ENCODE measurements around the gene CEP290.
"Not testable (repeated sequence)": the region's sequence is repeated elsewhere in the genome, so short reads cannot be mapped to it uniquely, and the experiment has no call there.

Gene CEP290

GRCh38 chr12:88139711-88140110 lies 2.2 kb downstream of the CEP290 start:
- DNase-seq: not testable (repeated sequence)

DNA sequence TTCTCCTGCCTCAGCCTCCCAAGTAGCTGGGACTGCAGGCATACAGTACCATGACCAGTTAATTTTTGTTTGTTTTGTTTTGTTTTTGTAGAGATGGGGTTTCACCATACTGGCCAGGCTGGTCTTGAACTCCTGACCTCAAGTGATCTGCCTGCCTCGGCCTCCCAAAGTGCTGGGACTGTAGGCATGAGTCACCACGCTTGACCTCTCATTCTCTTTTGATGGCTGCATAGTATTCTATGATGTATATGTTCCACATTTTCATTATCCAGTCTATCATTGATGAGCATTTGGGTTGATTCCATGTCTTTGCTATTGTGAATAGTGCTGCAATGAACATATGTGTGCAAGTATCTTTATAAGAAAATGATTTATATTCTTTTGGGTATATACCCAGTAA lies 8.7 kb downstream of the CEP290 start:
- DNase-seq: not testable (repeated sequence)

- no peak for DNase-seq
Measured at GRCh38 chr12:88132392-88132791, 9.5 kb downstream of the CEP290 start.

GRCh38 chr12:88127855-88128254 lies 14.0 kb downstream of the CEP290 start:
- no peak for DNase-seq

DNA sequence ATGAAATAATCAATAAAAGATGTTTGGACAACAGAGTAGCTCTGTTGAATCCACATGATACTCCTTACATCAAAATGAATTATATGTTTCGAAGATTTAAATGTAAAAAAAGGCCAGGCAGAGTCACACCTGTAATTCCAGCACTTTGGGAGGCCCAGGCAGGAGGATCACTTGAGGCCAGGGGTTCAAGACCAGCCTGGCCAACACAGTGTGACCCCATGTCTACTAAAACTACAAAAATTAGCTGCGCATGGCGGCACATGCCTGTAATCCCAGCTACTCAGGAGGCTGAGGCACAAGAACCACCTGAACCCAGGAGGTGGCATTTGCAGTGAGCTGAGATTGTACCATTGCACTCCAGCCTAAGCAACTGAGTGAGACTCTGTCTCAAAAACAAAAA lies 14.8 kb downstream of the CEP290 start:
- no peak for DNase-seq

GRCh38 chr12:88122666-88123065 lies 19.2 kb downstream of the CEP290 start:
- no peak for DNase-seq

- DNase-seq: no peak
Measured at GRCh38 chr12:88113871-88114270, 28.0 kb downstream of the CEP290 start.

DNA sequence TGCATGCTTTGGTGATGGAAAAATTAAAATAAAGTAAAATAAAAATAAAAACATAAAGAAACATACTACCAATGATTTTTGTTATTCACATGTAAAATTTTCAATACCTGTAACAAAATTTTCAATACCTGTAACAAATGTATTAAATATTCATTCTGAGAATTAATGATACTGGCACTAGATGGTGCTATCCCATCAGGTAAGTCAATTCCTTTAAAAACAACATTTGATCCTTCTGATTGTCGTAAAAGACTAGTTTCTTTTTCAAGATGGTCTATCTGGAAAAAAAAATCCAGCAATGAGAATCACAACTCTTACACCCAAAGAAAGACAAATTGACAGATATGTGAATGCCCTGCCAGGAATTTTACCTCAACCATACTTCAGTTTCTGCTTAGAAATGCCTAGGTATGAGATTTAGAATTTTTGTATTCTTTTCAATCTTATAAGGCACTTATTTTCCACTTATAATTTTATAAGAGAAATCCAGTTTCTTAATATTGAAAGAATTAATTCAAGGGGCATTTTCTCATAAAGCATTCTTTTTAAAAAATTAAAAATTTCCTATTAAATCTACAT lies 30.7 kb downstream of the CEP290 start:
- no peak for DNase-seq

DNA sequence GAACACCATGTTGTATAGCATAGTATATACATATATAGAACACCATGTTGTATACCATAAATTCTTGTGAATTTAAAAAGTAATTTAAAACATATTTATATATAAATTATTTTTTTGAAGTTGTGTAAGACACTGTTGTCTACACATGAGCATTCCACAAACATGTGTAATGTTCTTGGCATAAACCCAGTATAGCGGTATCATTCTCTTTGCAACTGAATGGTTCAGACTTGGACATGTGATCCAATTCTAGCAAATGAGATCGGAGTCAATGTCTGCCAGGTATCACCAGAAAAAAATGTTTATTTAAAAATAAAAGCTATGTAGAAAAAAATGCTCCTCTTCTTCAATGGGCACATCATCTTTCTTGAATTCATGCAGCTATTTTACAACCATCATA lies 33.9 kb downstream of the CEP290 start:
- DNase-seq: no peak

- DNase-seq: no peak
Measured at GRCh38 chr12:88093573-88093972, 48.3 kb downstream of the CEP290 start.

DNA sequence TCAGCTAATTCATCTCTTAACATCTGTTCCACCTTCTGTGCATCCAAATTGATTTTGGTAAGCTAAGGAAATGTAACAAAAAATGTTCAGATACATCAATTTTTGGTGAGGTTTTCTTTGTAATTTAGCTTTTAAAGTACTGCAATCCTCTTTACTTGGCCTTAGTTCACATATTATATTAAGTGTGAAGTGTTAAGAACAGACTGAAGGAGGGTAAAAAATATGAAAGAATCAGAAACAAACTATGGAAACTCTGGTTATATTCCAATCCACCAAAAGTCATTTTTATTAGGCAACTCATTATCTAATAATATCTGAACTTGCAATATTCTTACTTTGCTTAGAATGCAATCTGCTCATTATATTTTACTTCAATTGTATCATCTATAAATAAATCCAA lies 49.1 kb downstream of the CEP290 start:
- DNase-seq: no peak

DNA sequence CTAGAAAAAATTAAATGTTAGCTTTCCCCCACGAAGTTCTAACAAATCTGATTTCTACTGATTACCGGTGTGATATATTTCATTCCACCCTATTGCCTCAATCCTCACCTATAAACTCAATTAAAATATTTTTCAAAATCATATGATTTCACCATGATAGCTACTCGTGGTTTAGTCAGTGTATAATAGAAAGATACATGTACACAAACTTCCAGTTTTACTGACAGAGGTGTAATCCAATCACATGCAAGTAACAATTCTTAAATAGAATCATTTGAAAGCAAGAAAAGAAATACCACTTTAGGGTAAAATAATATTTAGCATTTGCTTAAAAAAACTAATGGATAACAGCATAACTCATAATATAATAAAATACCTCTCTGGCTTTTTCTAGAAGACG lies 57.7 kb downstream of the CEP290 start:
- no peak for DNase-seq

- no peak for DNase-seq
Measured at GRCh38 chr12:88083634-88084033, 58.3 kb downstream of the CEP290 start.

- DNase-seq: no peak
Measured at GRCh38 chr12:88081247-88081646, 60.6 kb downstream of the CEP290 start.

DNA sequence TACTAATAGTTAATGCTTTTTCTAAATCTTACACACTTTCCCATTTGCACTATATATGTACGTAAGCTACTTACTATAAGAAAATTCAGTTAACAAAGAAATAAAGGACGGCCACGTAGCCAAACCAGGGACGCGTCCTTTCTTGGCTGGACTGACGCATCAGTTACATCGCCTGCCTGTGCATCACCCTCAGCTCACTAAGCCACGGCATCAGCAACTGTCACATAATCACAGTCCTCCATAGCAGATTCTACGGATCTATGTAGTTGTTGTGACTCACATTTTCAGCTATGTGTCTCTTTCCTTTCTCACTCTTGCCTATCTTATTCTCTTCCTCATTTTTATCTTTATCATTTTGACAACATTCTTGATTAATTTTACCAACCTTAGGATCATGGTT lies 74.6 kb downstream of the CEP290 start:
- no peak for DNase-seq

DNA sequence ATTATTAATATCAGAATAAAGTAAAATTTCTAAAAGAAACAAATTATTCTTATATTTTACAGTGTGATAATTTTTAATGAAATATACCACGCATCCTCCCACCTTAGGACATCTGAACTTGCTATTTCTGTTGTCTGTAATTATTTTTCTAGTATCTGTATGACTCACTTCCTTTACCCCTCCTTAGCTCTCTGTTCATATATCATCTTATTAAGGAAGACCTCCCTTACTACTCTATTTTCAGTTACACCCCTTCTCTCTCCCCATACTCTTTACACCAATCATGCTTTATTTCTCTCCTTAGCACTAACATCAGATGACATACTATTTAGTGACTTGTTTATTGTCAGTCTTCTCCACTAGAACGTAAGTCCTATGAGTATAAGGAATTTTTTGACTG lies 78.5 kb downstream of the CEP290 start:
- DNase-seq: no peak

- no peak for DNase-seq
Measured at GRCh38 chr12:88062474-88062873, 79.4 kb downstream of the CEP290 start.

DNA sequence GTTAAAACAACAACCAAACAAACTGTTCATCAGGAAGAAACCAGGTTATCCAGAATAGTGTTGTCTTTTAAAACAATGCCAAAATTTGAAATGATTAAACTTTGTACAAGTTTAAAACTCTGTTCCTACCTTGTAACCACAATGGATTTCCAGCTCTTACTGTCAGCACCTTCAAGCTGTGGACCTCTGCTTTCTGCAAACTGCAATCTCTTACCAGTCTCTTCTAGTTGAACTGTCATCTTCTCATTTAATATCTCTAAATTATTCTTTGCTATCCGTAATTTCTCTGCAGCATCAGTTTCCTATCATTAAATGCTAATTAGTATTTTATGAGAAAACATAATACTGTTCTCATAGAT lies 83.2 kb downstream of the CEP290 start:
- no peak for DNase-seq

GRCh38 chr12:88057994-88058718 lies 83.7 kb downstream of the CEP290 start:
- DNase-seq: no peak

DNA sequence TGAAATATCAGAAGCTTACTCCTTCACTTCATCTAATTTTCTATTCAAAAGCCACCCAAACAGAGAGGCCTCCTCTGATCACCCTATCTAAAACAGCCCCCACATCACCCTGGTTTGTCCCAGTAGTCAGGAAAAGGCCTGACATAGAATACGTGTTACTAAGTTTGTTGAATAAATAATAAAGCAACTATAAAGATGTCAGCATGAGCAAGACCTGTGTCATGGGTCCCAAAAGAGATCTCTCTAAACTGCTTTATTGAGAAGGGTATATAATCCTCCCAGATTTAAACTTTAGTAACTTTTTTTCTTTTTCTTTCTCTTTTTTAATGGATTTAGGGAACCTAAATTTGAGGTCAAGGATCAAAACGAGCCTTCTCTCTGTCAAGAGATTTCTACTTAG lies 85.3 kb downstream of the CEP290 start:
- DNase-seq: no peak

DNA sequence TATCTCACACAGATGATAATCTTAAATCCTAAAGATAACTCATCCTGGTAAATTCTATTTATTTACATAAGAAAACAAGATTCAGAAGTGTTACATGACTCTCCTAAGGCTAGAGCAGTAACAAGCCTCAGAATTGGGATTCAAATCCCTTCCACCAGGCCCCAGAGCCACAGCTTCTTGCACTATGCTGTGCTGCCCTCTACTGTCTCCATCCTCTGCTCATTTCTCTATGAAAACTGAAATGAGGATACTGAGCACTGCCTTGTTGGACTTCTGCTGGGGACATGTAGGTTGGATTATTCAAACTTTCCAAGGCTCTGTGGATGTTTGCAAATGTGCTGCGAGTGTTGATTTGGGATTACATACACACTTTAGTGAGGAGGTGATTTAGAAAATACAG lies 89.2 kb downstream of the CEP290 start:
- DNase-seq: peak; percentile 11

DNA sequence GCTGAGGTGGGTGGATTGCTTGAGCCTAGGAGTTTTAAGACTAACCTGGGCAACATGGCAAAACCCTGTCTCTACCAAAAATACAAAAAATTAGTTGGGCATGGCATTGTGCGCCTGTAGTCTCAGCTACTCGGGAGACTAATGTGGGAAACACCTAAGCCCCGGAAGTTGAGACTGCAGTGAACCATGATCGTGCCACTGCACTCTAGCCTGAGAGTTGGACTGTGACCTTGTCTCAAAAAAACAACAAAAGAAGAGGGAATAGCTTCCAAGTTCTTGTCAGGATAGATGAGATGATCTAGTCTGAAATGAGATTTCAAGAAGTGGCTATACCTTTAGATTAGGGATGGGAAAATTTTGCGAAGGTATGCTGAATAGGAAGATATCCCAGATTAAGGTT lies 97.9 kb downstream of the CEP290 start:
- DNase-seq: no peak

DNA sequence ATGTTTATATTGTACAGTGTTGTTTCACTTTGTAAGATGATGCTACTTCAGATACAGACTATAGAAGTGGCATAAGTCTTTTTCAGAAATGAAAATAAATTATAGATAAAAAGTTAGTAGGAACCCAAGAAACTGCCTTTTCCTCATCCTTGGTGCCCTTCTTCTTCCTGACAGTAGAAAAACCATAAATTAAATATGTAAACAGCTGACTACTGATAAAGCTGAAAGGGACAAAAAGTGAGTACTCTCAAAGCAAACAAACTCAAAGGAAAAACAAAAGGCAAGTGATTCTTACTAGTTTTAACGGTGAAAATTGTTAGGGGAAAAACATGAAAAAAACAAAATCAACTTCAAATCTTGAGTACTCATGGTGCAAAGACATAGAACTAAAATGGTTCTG lies 104.1 kb downstream of the CEP290 start:
- no peak for DNase-seq

DNA sequence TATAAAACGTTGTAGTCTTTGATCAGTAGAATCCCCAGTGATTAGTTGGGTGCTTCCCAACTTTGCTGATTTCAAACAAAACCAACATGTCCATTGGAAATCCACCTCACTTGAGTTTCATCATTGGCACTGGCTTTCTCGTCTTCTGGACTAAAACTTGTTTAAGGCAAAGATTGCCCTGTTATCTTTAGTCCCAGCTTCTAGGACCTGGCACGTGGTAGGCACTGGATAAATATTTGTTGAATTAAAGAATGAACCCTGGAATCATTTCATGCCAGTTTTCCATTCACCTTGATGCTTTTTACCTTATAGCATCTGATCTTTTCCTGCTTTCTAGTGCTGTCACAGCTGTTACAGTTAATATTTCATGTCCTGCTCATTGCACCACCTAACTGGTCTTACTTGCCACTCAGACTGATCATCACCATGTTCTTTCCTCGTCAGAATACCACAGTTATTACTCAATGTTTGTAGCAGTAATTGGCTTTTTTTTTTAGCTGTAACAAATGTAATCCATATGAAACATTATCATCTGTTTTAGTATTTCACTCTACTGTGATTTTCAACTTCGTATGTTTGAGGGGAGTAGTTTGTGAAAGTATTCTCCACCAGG lies 105.4 kb downstream of the CEP290 start:
- DNase-seq: no peak

DNA sequence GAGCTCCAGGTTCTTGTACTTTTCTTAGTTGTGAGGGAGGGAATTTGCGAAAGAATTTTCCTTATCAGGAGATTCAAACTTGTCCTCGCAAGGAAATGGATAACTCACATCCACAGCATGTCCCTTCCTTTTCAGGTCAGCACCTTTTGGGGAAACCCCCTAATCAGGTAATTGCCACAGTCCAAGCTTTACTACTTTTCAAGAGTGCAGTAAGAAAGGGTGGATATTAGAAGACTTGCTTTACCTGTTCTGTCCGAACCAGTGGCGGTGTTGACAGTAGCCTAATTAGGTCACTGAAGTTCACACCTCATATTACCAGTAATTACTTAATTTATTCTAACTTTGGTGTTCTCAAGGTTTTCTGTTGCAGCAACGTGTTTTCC lies 106.0 kb downstream of the CEP290 start:
- no peak for DNase-seq
